GM18499 (cell line): ENCODE measurements around the gene TACC3.

Experiments used
- ATAC-seq: cut with Tn5 transposase; IDR thresholded peaks from one replicate; pipeline ENCODE4 v1.9.1; 2021; ENCODE audit warnings: moderate number of reproducible peaks; ENCODE audit not compliant: insufficient read depth, unreplicated experiment

The TACC3 gene

GRCh38 chr4:1786544-1787362 lies 65.4 kb downstream of the TACC3 start:
- no peak for ATAC-seq

GRCh38 chr4:1787411-1788077 lies 66.2 kb downstream of the TACC3 start:
- no peak for ATAC-seq

GRCh38 chr4:1788254-1788973 lies 67.1 kb downstream of the TACC3 start:
- no peak for ATAC-seq

- ATAC-seq: no peak
Observed at GRCh38 chr4:1789552-1789951, 68.2 kb downstream of the TACC3 start.

- ATAC-seq: no peak
Observed at GRCh38 chr4:1790005-1790404, 68.7 kb downstream of the TACC3 start.

- ATAC-seq: no peak
Observed at GRCh38 chr4:1792158-1792831, 71.0 kb downstream of the TACC3 start.

- no peak for ATAC-seq
Observed at GRCh38 chr4:1792832-1793495, 71.6 kb downstream of the TACC3 start, which contains the start of gene FGFR3. TSS of gene FGFR3 (plus strand) at chr4:1793293. CDS start at chr4:1793935, 642 bp downstream.

GRCh38 chr4:1793496-1793840 lies 72.1 kb downstream of the TACC3 start:
- ATAC-seq: no peak

GRCh38 chr4:1793940-1794808 lies 72.9 kb downstream of the TACC3 start:
- no peak for ATAC-seq
